HUES6 (cell line): ENCODE data around the gene B4GALNT4.
"Not testable (repeated sequence)": the region's sequence is repeated elsewhere in the genome, so short reads cannot be mapped to it uniquely, and the experiment has no call there.

Experiments
- H3K27ac ChIP-seq: 2 replicates; pipeline ENCODE4 v1.7.0; 2013; ENCODE audit warnings: low read depth, mild to moderate bottlenecking, low read length, inconsistent platforms
- H3K27me3 ChIP-seq: 2 replicates; pipeline ENCODE4 v1.6.1; 2013; ENCODE audit warnings: low read length; ENCODE audit not compliant: control insufficient read depth, insufficient read depth
- H3K36me3 ChIP-seq: 2 replicates; pipeline ENCODE4 v1.6.1; 2013; ENCODE audit warnings: low read length; ENCODE audit not compliant: control insufficient read depth, insufficient read depth
- H3K4me1 ChIP-seq: 2 replicates; pipeline ENCODE4 v1.6.1; 2013; ENCODE audit warnings: low read length; ENCODE audit not compliant: control insufficient read depth, insufficient read depth
- H3K4me3 ChIP-seq: 2 replicates; pipeline ENCODE4 v1.5.1; 2013; ENCODE audit warnings: low read depth, low read length
- H3K9ac ChIP-seq: one replicate; pipeline ENCODE4 v1.6.1; 2013; ENCODE audit warnings: mild to moderate bottlenecking, low read length
- H3K9me3 ChIP-seq: 2 replicates; pipeline ENCODE4 v1.6.1; 2013; ENCODE audit warnings: low read depth, low read length; ENCODE audit not compliant: control insufficient read depth, insufficient read depth

The B4GALNT4 gene

GRCh38 chr11:336659-337198 is 32.6 kb upstream of the B4GALNT4 start:
- Histone ChIP-seq H3K9ac (peak overlapping the region; percentile 65), H3K4me1 (peaks cover 44% of the 10 kb centered on the region), H3K27ac (peak overlapping the region; percentile 61; the same call in 1 of the 2 replicates), H3K36me3 (0 out of 2 replicates have a peak, but pooled peaks cover 5% of the 10 kb centered on the region), H3K27me3 (no peaks in the 10 kb centered on the region), H3K9me3 (peaks cover 11% of the 10 kb centered on the region), H3K4me3 (no peak overlapping the region)

GRCh38 chr11:337711-338110 is 31.6 kb upstream of the B4GALNT4 start:
- peaks cover 53% of the 10 kb centered on the region for H3K4me1 ChIP-seq
- peaks cover 7% of the 10 kb centered on the region for H3K9me3 ChIP-seq
- H3K9ac ChIP-seq, result no peak overlapping the region
- no peak overlapping the region for H3K27ac ChIP-seq
- H3K4me3 ChIP-seq, result no peak overlapping the region
- H3K36me3 ChIP-seq, result 0 out of 2 replicates have a peak, but pooled peaks cover 5% of the 10 kb centered on the region
- H3K27me3 ChIP-seq, result no peaks in the 10 kb centered on the region

GRCh38 chr11:339963-340362 is 29.3 kb upstream of the B4GALNT4 start:
- H3K36me3 ChIP-seq, result no peaks in the 10 kb centered on the region
- H3K4me3 ChIP-seq, result no peak overlapping the region
- 0 out of 2 replicates have a peak, but pooled peaks cover 4% of the 10 kb centered on the region for H3K9me3 ChIP-seq
- H3K9ac ChIP-seq, result peak overlapping the region; percentile 61
- peaks cover 44% of the 10 kb centered on the region for H3K4me1 ChIP-seq
- peak overlapping the region; percentile 91 for H3K27ac ChIP-seq
- no peaks in the 10 kb centered on the region for H3K27me3 ChIP-seq

- peak overlapping the region; percentile 91 for H3K27ac ChIP-seq
- peaks cover 38% of the 10 kb centered on the region for H3K4me1 ChIP-seq
- H3K9me3 ChIP-seq, result peaks cover 4% of the 10 kb centered on the region; the same call in 1 of the 2 replicates
- no peaks in the 10 kb centered on the region for H3K36me3 ChIP-seq
- no peaks in the 10 kb centered on the region for H3K27me3 ChIP-seq
- H3K4me3 ChIP-seq, result peak overlapping the region; percentile 29
- H3K9ac ChIP-seq, result peak overlapping the region; percentile 78
Measured at GRCh38 chr11:340539-341512, 28.5 kb upstream of the B4GALNT4 start.

GRCh38 chr11:342328-342727 is 27.0 kb upstream of the B4GALNT4 start:
- no peak overlapping the region for H3K9ac ChIP-seq
- H3K36me3 ChIP-seq, result no peaks in the 10 kb centered on the region
- H3K27ac ChIP-seq, result peak overlapping the region; percentile 91; the same call in 1 of the 2 replicates

GRCh38 chr11:344836-345578 is 24.3 kb upstream of the B4GALNT4 start:
- no peaks in the 10 kb centered on the region for H3K27me3 ChIP-seq
- peaks cover 25% of the 10 kb centered on the region for H3K4me1 ChIP-seq
- H3K36me3 ChIP-seq, result no peaks in the 10 kb centered on the region
- H3K27ac ChIP-seq, result no peak overlapping the region
- no peak overlapping the region for H3K9ac ChIP-seq
- H3K9me3 ChIP-seq, result peaks cover 4% of the 10 kb centered on the region; the same call in 1 of the 2 replicates
- no peak overlapping the region for H3K4me3 ChIP-seq

More at GRCh38 chr11:342328-342727, 27.0 kb upstream of the B4GALNT4 start:
- Histone ChIP-seq H3K27me3 (no peaks in the 10 kb centered on the region), H3K4me1 (peaks cover 27% of the 10 kb centered on the region), H3K4me3 (no peak overlapping the region), H3K9me3 (peaks cover 4% of the 10 kb centered on the region; the same call in 1 of the 2 replicates)

- no peak overlapping the region for H3K4me3 ChIP-seq
- H3K27ac ChIP-seq, result no peak overlapping the region
- H3K9ac ChIP-seq, result no peak overlapping the region
- H3K9me3 ChIP-seq, result peaks cover 4% of the 10 kb centered on the region; the same call in 1 of the 2 replicates
- H3K27me3 ChIP-seq, result no peaks in the 10 kb centered on the region
- peaks cover 27% of the 10 kb centered on the region for H3K4me1 ChIP-seq
- H3K36me3 ChIP-seq, result no peaks in the 10 kb centered on the region
Measured at GRCh38 chr11:346529-346928, 22.8 kb upstream of the B4GALNT4 start.

- H3K27ac ChIP-seq, H3K36me3 ChIP-seq, H3K9me3 ChIP-seq, H3K27me3 ChIP-seq, H3K4me3 ChIP-seq: not testable (repeated sequence)
- peaks cover 23% of the 10 kb centered on the region for H3K4me1 ChIP-seq
- peak overlapping the region; percentile 6 for H3K9ac ChIP-seq
Measured at GRCh38 chr11:349270-349954, 19.9 kb upstream of the B4GALNT4 start.

- not testable (repeated sequence) for H3K9me3 ChIP-seq, H3K4me3 ChIP-seq, H3K27me3 ChIP-seq, H3K27ac ChIP-seq, H3K36me3 ChIP-seq
- Histone ChIP-seq H3K4me1 (peaks cover 25% of the 10 kb centered on the region), H3K9ac (peak overlapping the region; percentile 64)
Measured at GRCh38 chr11:350033-350722, 19.1 kb upstream of the B4GALNT4 start.

- Histone ChIP-seq H3K27me3 (no peaks in the 10 kb centered on the region), H3K9ac (peak overlapping the region; percentile 64), H3K36me3 (no peaks in the 10 kb centered on the region), H3K9me3 (no peaks in the 10 kb centered on the region), H3K27ac (no peak overlapping the region), H3K4me3 (no peak overlapping the region), H3K4me1 (peaks cover 31% of the 10 kb centered on the region)
Measured at GRCh38 chr11:350723-351255, 18.5 kb upstream of the B4GALNT4 start.
